ENCODE results near the gene C10orf90. TPM values are rescaled to one million over a fixed set of nuclear protein-coding genes. Genes with fewer than 3 reads are reported as not detected.

C10orf90 gene
- total and polyA plus RNA-seq, 4 donors = 0.05 to 0.25 TPM; not detected in 2

DNA sequence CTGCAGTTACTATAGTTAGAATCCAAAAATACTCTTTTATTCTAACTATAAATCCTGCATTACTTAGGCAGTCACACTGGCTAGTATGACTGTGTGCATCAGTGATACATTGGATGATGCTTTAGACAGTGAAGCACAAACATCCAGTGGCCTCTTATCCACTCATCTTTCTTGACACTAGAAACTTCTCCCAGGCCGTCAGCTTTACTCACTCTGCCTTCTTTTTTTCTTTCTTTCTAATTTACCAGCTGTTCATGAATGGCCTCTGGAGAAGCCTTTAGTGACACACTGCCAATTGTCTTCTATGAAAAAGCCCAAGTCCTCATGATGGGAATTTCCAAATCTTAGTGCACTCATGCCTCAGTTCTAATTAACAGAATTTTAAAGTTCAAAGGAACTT is 26.2 kb upstream of the C10orf90 start:
- Histone ChIP-seq H3K9me3 (ENCODE audit: control insufficient read depth in 4 of 4, low read length in 3 of 4) (peaks cover 0 to under 1% (median 0%) of the 10 kb centered on the region in 4 donors), H3K27ac (ENCODE audit: low read depth in 1 of 2, low read length in 2 of 2) (no peak overlapping the region), H3K36me3 (ENCODE audit: control insufficient read depth in 4 of 4, insufficient read depth in 3 of 4, low read depth in 1 of 4, low read length in 3 of 4) (no peaks in the 10 kb centered on the region), H3K4me3 (ENCODE audit: low read depth in 1 of 3, low read length in 3 of 3) (no peak overlapping the region), H3K4me1 (ENCODE audit: control insufficient read depth in 4 of 4, insufficient read depth in 4 of 4, low read length in 3 of 4) (no peaks in the 10 kb centered on the region), H3K27me3 (ENCODE audit: control insufficient read depth in 4 of 4, insufficient read depth in 4 of 4, low read length in 3 of 4) (no peaks in the 10 kb centered on the region), H3K9ac (ENCODE audit: low read depth in 1 of 2, low read length in 2 of 2) (no peak overlapping the region)
- no peak for TF ChIP-seq FOXA1 (IDR thresholded peaks at IDR 0.05)
- TF ChIP-seq, protein P1, sequence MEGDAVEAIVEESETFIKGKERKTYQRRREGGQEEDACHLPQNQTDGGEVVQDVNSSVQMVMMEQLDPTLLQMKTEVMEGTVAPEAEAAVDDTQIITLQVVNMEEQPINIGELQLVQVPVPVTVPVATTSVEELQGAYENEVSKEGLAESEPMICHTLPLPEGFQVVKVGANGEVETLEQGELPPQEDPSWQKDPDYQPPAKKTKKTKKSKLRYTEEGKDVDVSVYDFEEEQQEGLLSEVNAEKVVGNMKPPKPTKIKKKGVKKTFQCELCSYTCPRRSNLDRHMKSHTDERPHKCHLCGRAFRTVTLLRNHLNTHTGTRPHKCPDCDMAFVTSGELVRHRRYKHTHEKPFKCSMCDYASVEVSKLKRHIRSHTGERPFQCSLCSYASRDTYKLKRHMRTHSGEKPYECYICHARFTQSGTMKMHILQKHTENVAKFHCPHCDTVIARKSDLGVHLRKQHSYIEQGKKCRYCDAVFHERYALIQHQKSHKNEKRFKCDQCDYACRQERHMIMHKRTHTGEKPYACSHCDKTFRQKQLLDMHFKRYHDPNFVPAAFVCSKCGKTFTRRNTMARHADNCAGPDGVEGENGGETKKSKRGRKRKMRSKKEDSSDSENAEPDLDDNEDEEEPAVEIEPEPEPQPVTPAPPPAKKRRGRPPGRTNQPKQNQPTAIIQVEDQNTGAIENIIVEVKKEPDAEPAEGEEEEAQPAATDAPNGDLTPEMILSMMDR (IDR thresholded peaks at IDR 0.05; ENCODE audit: low read depth, low read length, missing input control) = no peak
- DNase-seq (ENCODE audit: low spot score) = peak; percentile 2
- 51% methylated on average over 1 of the region's 1 CpG for WGBS

DNA sequence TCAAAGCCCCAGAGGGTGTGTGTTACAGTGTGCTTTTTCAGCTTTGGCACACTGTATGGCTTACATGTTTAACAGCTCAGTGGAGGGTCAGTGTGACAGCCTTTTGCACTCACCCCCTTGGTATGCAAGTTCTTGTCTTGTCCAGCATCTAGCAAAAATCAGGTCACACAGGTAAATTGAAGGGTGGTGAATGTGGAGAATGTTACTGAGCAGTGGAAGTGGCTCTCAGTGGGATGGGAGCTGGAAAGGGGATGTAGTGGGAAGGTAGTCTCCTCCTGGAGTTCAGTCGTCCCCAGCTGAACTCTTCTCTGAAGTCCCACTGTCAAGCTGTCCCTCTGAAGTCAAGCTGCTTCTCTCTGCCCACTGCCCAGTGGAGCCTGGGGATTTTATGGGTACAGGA is 21.0 kb upstream of the C10orf90 start:
- Histone ChIP-seq H3K9ac (ENCODE audit: low read depth in 1 of 2, low read length in 2 of 2) (no peak overlapping the region), H3K27me3 (ENCODE audit: control insufficient read depth in 4 of 4, insufficient read depth in 4 of 4, low read length in 3 of 4) (peaks cover 0 to 2% (median 0%) of the 10 kb centered on the region in 4 donors), H3K27ac (ENCODE audit: low read depth in 1 of 2, low read length in 2 of 2) (no peak overlapping the region), H3K9me3 (ENCODE audit: control insufficient read depth in 4 of 4, low read length in 3 of 4) (peaks cover 0 to 2% (median 0%) of the 10 kb centered on the region in 4 donors), H3K4me3 (ENCODE audit: low read depth in 1 of 3, low read length in 3 of 3) (no peak overlapping the region), H3K36me3 (ENCODE audit: control insufficient read depth in 4 of 4, insufficient read depth in 3 of 4, low read depth in 1 of 4, low read length in 3 of 4) (no peaks in the 10 kb centered on the region), H3K4me1 (ENCODE audit: control insufficient read depth in 4 of 4, insufficient read depth in 4 of 4, low read length in 3 of 4) (no peaks in the 10 kb centered on the region)
- TF ChIP-seq, protein P2, sequence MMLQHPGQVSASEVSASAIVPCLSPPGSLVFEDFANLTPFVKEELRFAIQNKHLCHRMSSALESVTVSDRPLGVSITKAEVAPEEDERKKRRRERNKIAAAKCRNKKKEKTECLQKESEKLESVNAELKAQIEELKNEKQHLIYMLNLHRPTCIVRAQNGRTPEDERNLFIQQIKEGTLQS (IDR thresholded peaks at IDR 0.05) = no peak
- TF ChIP-seq GABPA (IDR thresholded peaks at IDR 0.05 in 1 of 2, conservative IDR thresholded peaks at IDR 0.05 in 1 of 2) (no peak), EGR1 (IDR thresholded peaks at IDR 0.05; ENCODE audit: low read depth in 2 of 2) (no peak), RXRA (IDR thresholded peaks at IDR 0.05) (no peak), SP1 (IDR thresholded peaks at IDR 0.05) (no peak), YY1 (IDR thresholded peaks at IDR 0.05) (no peak), JUND (IDR thresholded peaks at IDR 0.05) (no peak), HNF4G (IDR thresholded peaks at IDR 0.05) (no peak), NR2F2 (IDR thresholded peaks at IDR 0.05) (no peak), RAD21 (IDR thresholded peaks at IDR 0.05) (no peak)
- TF ChIP-seq, protein P1 (IDR thresholded peaks at IDR 0.05; ENCODE audit: low read depth, low read length, missing input control) = no peak
- TF ChIP-seq, protein P3, sequence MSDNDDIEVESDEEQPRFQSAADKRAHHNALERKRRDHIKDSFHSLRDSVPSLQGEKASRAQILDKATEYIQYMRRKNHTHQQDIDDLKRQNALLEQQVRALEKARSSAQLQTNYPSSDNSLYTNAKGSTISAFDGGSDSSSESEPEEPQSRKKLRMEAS (IDR thresholded peaks at IDR 0.05) = no peak
- TF ChIP-seq, protein P4, sequence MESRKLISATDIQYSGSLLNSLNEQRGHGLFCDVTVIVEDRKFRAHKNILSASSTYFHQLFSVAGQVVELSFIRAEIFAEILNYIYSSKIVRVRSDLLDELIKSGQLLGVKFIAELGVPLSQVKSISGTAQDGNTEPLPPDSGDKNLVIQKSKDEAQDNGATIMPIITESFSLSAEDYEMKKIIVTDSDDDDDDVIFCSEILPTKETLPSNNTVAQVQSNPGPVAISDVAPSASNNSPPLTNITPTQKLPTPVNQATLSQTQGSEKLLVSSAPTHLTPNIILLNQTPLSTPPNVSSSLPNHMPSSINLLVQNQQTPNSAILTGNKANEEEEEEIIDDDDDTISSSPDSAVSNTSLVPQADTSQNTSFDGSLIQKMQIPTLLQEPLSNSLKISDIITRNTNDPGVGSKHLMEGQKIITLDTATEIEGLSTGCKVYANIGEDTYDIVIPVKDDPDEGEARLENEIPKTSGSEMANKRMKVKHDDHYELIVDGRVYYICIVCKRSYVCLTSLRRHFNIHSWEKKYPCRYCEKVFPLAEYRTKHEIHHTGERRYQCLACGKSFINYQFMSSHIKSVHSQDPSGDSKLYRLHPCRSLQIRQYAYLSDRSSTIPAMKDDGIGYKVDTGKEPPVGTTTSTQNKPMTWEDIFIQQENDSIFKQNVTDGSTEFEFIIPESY (IDR thresholded peaks at IDR 0.05) = no peak
- WGBS = 60% methylated on average over 1 of the region's 1 CpG
- peak; percentile 12 for DNase-seq (ENCODE audit: low spot score)

Data from liver (tissue), 9 donors.